KMS-11 (cell line): ENCODE results near the gene NAV3.

Source experiments
- H2AFZ ChIP-seq: fragments of 200-600 bp; sonication (generic); 2 replicates; pipeline ENCODE4 v1.6.1; 2016; ENCODE audit warnings: antibody characterized with exemption, mixed run types, low read depth
- H3K27ac ChIP-seq: fragments of 200-600 bp; sonication (generic); 2 replicates; pipeline ENCODE4 v1.6.1; 2016; ENCODE audit warnings: mild to moderate bottlenecking, mixed run types
- H3K27me3 ChIP-seq: fragments of 200-600 bp; sonication (generic); 2 replicates; pipeline ENCODE4 v1.6.1; 2017; ENCODE audit warnings: mild to moderate bottlenecking, low read depth, mixed run types, moderate library complexity; ENCODE audit not compliant: insufficient read depth
- H3K36me3 ChIP-seq: fragments of 200-600 bp; sonication (generic); 2 replicates; pipeline ENCODE4 v1.6.1; 2017; ENCODE audit warnings: mild to moderate bottlenecking, mixed run types; ENCODE audit not compliant: insufficient read depth
- H3K4me1 ChIP-seq: fragments of 200-600 bp; sonication (generic); 2 replicates; pipeline ENCODE4 v1.6.1; 2016; ENCODE audit warnings: mild to moderate bottlenecking, low read depth, mixed run types; ENCODE audit not compliant: poor library complexity, severe bottlenecking
- H3K4me2 ChIP-seq: fragments of 200-600 bp; sonication (generic); 2 replicates; pipeline ENCODE4 v1.7.0; 2016; ENCODE audit warnings: mild to moderate bottlenecking, mixed run types
- H3K4me3 ChIP-seq: fragments of 200-600 bp; sonication (generic); IDR thresholded peaks from 2 replicates; pipeline ENCODE4 v1.6.1; 2017; ENCODE audit warnings: low read depth, low read length, mixed read lengths; ENCODE audit not compliant: insufficient read depth
- H3K79me2 ChIP-seq: fragments of 200-600 bp; sonication (generic); 2 replicates; pipeline ENCODE4 v1.6.1; 2016; ENCODE audit warnings: low read depth, mixed run types; ENCODE audit not compliant: insufficient read depth
- H3K9ac ChIP-seq: fragments of 200-600 bp; sonication (generic); 2 replicates; pipeline ENCODE4 v1.6.1; 2016; ENCODE audit warnings: mild to moderate bottlenecking, mixed run types
- H4K20me1 ChIP-seq: fragments of 200-600 bp; sonication (generic); 2 replicates; pipeline ENCODE4 v1.6.1; 2016; ENCODE audit warnings: mild to moderate bottlenecking, mixed run types; ENCODE audit not compliant: insufficient read depth
- TF ChIP-seq, protein P1 (sequence below): fragments of 200-600 bp; sonication (generic); conservative IDR thresholded peaks from 2 replicates; pipeline ENCODE4 v1.6.1; 2017; ENCODE audit warnings: low read depth, mild to moderate bottlenecking, antibody characterized with exemption, low read length, moderate library complexity, mixed read lengths

NAV3 gene

DNA sequence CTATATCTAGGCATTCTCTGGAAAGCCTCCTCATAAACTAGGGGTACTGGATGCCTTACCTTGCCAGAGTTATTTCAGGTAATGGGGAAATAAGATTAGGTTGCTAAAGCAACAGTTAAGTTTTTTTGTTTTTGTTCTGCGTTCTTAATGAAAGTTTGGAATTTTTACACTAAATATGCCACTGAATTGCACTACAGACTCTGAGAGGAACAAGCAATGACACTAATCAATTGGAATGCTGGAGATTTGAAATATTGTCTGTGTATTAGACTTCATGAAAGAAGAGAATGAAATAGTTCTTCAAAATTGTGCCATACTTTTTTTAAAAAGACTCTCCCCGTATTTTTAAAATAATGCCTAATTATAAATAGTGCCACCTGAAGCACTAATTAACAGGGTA, 287.8 kb downstream of the NAV3 start:
- TF ChIP-seq, protein P1, sequence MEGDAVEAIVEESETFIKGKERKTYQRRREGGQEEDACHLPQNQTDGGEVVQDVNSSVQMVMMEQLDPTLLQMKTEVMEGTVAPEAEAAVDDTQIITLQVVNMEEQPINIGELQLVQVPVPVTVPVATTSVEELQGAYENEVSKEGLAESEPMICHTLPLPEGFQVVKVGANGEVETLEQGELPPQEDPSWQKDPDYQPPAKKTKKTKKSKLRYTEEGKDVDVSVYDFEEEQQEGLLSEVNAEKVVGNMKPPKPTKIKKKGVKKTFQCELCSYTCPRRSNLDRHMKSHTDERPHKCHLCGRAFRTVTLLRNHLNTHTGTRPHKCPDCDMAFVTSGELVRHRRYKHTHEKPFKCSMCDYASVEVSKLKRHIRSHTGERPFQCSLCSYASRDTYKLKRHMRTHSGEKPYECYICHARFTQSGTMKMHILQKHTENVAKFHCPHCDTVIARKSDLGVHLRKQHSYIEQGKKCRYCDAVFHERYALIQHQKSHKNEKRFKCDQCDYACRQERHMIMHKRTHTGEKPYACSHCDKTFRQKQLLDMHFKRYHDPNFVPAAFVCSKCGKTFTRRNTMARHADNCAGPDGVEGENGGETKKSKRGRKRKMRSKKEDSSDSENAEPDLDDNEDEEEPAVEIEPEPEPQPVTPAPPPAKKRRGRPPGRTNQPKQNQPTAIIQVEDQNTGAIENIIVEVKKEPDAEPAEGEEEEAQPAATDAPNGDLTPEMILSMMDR: no peak
- Histone ChIP-seq H2AFZ (no peak overlapping the region), H4K20me1 (no peaks in the 10 kb centered on the region), H3K9ac (no peak overlapping the region), H3K36me3 (no peaks in the 10 kb centered on the region), H3K4me1 (no peaks in the 10 kb centered on the region), H3K27ac (no peak overlapping the region), H3K4me3 (no peak overlapping the region), H3K4me2 (no peak overlapping the region), H3K79me2 (no peaks in the 10 kb centered on the region), H3K27me3 (no peaks in the 10 kb centered on the region)

DNA sequence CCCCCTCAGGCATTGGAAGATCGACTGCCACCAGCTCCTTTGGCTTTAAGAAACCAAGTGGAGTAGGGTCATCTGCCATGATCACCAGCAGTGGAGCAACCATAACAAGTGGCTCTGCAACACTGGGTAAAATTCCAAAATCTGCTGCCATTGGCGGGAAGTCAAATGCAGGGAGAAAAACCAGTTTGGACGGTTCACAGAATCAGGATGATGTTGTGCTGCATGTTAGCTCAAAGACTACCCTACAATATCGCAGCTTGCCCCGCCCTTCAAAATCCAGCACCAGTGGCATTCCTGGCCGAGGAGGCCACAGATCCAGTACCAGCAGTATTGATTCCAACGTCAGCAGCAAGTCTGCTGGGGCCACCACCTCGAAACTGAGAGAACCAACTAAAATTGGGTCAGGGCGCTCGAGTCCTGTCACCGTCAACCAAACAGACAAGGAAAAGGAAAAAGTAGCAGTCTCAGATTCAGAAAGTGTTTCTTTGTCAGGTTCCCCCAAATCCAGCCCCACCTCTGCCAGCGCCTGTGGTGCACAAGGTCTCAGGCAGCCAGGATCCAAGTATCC, 288.7 kb downstream of the NAV3 start:
- Histone ChIP-seq H3K4me1 (no peaks in the 10 kb centered on the region), H4K20me1 (no peaks in the 10 kb centered on the region), H3K4me3 (no peak overlapping the region), H3K79me2 (no peaks in the 10 kb centered on the region), H3K36me3 (no peaks in the 10 kb centered on the region), H3K27me3 (no peaks in the 10 kb centered on the region), H3K9ac (no peak overlapping the region), H3K4me2 (no peak overlapping the region), H2AFZ (no peak overlapping the region), H3K27ac (no peak overlapping the region)
- TF ChIP-seq, protein P1: no peak

DNA sequence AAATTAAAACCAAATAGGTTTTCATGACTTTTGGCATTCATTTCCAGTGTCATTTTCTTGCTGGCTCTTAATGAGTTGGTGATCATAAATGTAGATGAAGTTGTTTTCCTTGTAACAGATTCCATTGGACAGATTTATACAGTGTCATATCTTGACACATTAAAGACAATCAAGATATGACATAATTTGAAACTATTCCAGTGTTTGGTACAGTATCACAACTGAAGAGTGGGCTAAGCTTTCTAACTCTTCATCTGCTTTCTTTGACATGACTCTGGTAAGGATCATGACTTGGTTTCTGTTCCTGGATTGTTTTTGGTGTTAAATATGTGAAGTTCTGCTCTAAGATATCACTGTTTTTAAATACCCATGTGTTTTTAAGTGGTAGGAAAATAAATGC, 289.6 kb downstream of the NAV3 start:
- H3K27me3 ChIP-seq: no peaks in the 10 kb centered on the region
- no peaks in the 10 kb centered on the region for H4K20me1 ChIP-seq
- no peaks in the 10 kb centered on the region for H3K36me3 ChIP-seq
- H3K79me2 ChIP-seq: no peaks in the 10 kb centered on the region
- no peak overlapping the region for H3K27ac ChIP-seq
- no peak overlapping the region for H2AFZ ChIP-seq
- H3K4me2 ChIP-seq: no peak overlapping the region
- no peak overlapping the region for H3K4me3 ChIP-seq
- no peaks in the 10 kb centered on the region for H3K4me1 ChIP-seq
- no peak overlapping the region for H3K9ac ChIP-seq
- TF ChIP-seq, protein P1: no peak

DNA sequence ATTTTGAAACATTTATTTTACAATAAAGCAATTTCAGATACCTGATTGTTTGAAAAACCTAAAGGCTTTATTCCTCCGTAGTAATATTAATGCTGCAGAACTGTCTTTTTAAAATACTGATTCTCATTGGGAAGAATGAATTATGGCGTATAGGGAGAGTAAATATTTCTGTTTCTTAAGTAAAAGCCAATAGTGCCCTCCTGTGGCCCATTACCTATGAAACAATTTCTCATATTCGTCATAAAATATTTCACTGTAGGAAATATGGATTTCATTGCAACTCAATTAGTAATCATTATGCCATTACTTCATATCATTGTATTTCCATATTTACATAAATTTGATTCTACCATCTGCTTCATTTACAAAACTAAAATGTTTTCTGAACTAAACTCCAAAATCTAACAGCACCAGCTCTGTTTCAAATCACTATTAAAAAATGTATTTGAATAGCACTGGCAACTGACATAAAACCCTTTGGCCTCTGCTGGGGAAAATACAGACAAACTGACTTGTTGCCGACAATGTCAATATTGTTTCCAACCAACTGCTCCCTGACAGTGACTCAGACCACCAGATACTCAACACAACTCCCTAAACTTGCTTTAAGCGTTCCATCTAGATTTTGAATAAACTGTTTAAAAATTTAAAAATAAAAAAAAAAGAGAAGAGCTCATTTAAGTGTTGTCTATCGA, 290.3 kb downstream of the NAV3 start:
- H3K27me3 ChIP-seq: no peaks in the 10 kb centered on the region
- H3K27ac ChIP-seq: no peak overlapping the region
- H3K4me2 ChIP-seq: no peak overlapping the region
- TF ChIP-seq, protein P1: no peak
- H4K20me1 ChIP-seq: no peaks in the 10 kb centered on the region
- H3K36me3 ChIP-seq: no peaks in the 10 kb centered on the region
- no peaks in the 10 kb centered on the region for H3K4me1 ChIP-seq
- no peaks in the 10 kb centered on the region for H3K79me2 ChIP-seq
- no peak overlapping the region for H3K4me3 ChIP-seq
- no peak overlapping the region for H2AFZ ChIP-seq
- no peak overlapping the region for H3K9ac ChIP-seq
